HepG2 (cell line): ENCODE results near the gene FFAR1. TPM values are rescaled to one million over a fixed set of nuclear protein-coding genes. Genes with fewer than 3 reads are reported as not detected.

ENCODE experiments used
- ARNT ChIP-seq: fragments of 450-650 bp; IDR thresholded peaks from 2 replicates; pipeline ENCODE4 v1.6.1; 2017
- CCAR2 ChIP-seq: fragments of 200-400 bp; formaldehyde crosslinking; optimal IDR thresholded peaks from 2 replicates; pipeline ENCODE3; 2018; ENCODE audit warnings: low read depth, mild to moderate bottlenecking, low read length, moderate library complexity
- CERS6 ChIP-seq: sonication (generic); formaldehyde crosslinking; IDR thresholded peaks from 2 replicates; pipeline ENCODE4 v1.5.0; 2020; ENCODE audit warnings: missing genetic modification reagents
- EHMT2 ChIP-seq: fragments of 200-600 bp; sonication (generic); IDR thresholded peaks from 2 replicates; pipeline ENCODE4 v1.7.0; 2017; ENCODE audit warnings: antibody characterized with exemption, low read depth, low read length, borderline replicate concordance
- EZH2 ChIP-seq: conservative IDR thresholded peaks from 2 replicates; pipeline ENCODE4 v1.6.1; 2012; ENCODE audit warnings: mild to moderate bottlenecking, low read depth, low read length, moderate library complexity
- FIP1L1 ChIP-seq: fragments of 200-400 bp; formaldehyde crosslinking; IDR thresholded peaks from 2 replicates; pipeline ENCODE4 v1.6.1; 2018; ENCODE audit warnings: low read depth, mild to moderate bottlenecking, low read length, moderate library complexity, borderline replicate concordance; ENCODE audit not compliant: insufficient read depth
- FOSL2 ChIP-seq: sonication (generic); formaldehyde crosslinking; IDR thresholded peaks from 2 replicates; pipeline ENCODE4 v1.4.0; 2020; ENCODE audit warnings: missing genetic modification reagents
- HDAC2 ChIP-seq: sonication (generic); formaldehyde crosslinking; IDR thresholded peaks from 2 replicates; pipeline ENCODE4 v1.4.0; 2020; ENCODE audit warnings: missing genetic modification reagents
- IRF2 ChIP-seq: IDR thresholded peaks from 2 replicates; pipeline ENCODE4 v1.6.1; 2018; ENCODE audit warnings: missing genetic modification reagents, missing compliant biosample characterization
- KLF6 ChIP-seq: IDR thresholded peaks from 2 replicates; pipeline ENCODE4 v1.8.0; 2016; ENCODE audit warnings: missing biosample characterization, missing genetic modification reagents
- MEIS2 ChIP-seq: sonication (generic); formaldehyde crosslinking; IDR thresholded peaks from 2 replicates; pipeline ENCODE4 v1.9.0; 2021; ENCODE audit warnings: mild to moderate bottlenecking, missing genetic modification reagents
- MLLT10 ChIP-seq: sonication (generic); formaldehyde crosslinking; IDR thresholded peaks from 2 replicates; pipeline ENCODE4 v1.4.0; 2020; ENCODE audit warnings: missing genetic modification reagents
- TARDBP ChIP-seq: sonication (generic); formaldehyde crosslinking; IDR thresholded peaks from 2 replicates; pipeline ENCODE4 v1.8.0; 2022; ENCODE audit warnings: mild to moderate bottlenecking, missing genetic modification reagents
- TMF1 ChIP-seq: sonication (generic); formaldehyde crosslinking; IDR thresholded peaks from 2 replicates; pipeline ENCODE4 v1.8.1; 2022; ENCODE audit warnings: low read depth, missing genetic modification reagents
- ZNF441 ChIP-seq: sonication (generic); formaldehyde crosslinking; IDR thresholded peaks from 2 replicates; pipeline ENCODE4 v1.7.0; 2021; ENCODE audit warnings: missing genetic modification reagents, borderline replicate concordance
- ZNF468 ChIP-seq: sonication (generic); formaldehyde crosslinking; IDR thresholded peaks from 2 replicates; pipeline ENCODE4 v1.8.0; 2022; ENCODE audit warnings: mild to moderate bottlenecking, moderate library complexity, missing genetic modification reagents
- polyA plus RNA-seq, 8 experiments: library from polyadenylated mRNA; depleted of rRNA in 3 of 8; stranded (reverse) in 7 of 8; unstranded in 1 of 8; fragments of >200 nt; fragmentation: Illumina TruSeq in 4 of 8; extraction: Trizol in 4 of 8; gene quantifications; 2 replicates each; pipeline versions ENCODE4 v1.2.1 to v1.2.3, GENCODE V29; 2011 to 2016; ENCODE audit warnings: low read depth in 4 of 8, missing spikeins in 1 of 8, mixed read lengths in 1 of 8; ENCODE audit not compliant: insufficient read depth in 1 of 8
- total RNA-seq, 5 experiments: library from RNA; depleted of rRNA; stranded (reverse); fragments of >200 nt; fragmentation: Illumina TruSeq; extraction: Trizol; gene quantifications; 2 replicates each; pipeline ENCODE4 v1.2.3, GENCODE V29; 2016; ENCODE audit warnings: low read depth in 1 of 5
- TF ChIP-seq, protein P1 (sequence below): sonication (generic); formaldehyde crosslinking; IDR thresholded peaks from 2 replicates; pipeline ENCODE4 v1.4.0; 2020; ENCODE audit warnings: mild to moderate bottlenecking, missing genetic modification reagents, borderline replicate concordance
- TF ChIP-seq, protein P2 (sequence below): sonication (generic); formaldehyde crosslinking; IDR thresholded peaks from 2 replicates; pipeline ENCODE4 v1.8.0; 2022; ENCODE audit warnings: mild to moderate bottlenecking, missing genetic modification reagents; ENCODE audit not compliant: insufficient replicate concordance
- TF ChIP-seq, protein P3 (sequence below): sonication (generic); formaldehyde crosslinking; IDR thresholded peaks from 2 replicates; pipeline ENCODE4 v1.5.0; 2020; ENCODE audit warnings: mild to moderate bottlenecking, missing genetic modification reagents

Gene FFAR1
- total and polyA plus RNA-seq, 2 of the 13 experiments (the other 11 are each of a cell fraction or from before 2014, with no cell fraction given): not detected

GRCh38 chr19:35395382-35396199 is 47.9 kb downstream of the FFAR1 start (continued):
- TF ChIP-seq, protein P1, sequence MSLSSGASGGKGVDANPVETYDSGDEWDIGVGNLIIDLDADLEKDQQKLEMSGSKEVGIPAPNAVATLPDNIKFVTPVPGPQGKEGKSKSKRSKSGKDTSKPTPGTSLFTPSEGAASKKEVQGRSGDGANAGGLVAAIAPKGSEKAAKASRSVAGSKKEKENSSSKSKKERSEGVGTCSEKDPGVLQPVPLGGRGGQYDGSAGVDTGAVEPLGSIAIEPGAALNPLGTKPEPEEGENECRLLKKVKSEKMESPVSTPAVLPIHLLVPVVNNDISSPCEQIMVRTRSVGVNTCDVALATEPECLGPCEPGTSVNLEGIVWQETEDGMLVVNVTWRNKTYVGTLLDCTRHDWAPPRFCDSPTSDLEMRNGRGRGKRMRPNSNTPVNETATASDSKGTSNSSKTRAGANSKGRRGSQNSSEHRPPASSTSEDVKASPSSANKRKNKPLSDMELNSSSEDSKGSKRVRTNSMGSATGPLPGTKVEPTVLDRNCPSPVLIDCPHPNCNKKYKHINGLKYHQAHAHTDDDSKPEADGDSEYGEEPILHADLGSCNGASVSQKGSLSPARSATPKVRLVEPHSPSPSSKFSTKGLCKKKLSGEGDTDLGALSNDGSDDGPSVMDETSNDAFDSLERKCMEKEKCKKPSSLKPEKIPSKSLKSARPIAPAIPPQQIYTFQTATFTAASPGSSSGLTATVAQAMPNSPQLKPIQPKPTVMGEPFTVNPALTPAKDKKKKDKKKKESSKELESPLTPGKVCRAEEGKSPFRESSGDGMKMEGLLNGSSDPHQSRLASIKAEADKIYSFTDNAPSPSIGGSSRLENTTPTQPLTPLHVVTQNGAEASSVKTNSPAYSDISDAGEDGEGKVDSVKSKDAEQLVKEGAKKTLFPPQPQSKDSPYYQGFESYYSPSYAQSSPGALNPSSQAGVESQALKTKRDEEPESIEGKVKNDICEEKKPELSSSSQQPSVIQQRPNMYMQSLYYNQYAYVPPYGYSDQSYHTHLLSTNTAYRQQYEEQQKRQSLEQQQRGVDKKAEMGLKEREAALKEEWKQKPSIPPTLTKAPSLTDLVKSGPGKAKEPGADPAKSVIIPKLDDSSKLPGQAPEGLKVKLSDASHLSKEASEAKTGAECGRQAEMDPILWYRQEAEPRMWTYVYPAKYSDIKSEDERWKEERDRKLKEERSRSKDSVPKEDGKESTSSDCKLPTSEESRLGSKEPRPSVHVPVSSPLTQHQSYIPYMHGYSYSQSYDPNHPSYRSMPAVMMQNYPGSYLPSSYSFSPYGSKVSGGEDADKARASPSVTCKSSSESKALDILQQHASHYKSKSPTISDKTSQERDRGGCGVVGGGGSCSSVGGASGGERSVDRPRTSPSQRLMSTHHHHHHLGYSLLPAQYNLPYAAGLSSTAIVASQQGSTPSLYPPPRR: peak; percentile 19; the same call in 1 of the 2 replicates
- TF ChIP-seq ARNT (no peak), CERS6 (CRISPR knock-in tag) (no peak), KLF6 (CRISPR knock-in tag) (no peak), TARDBP (no peak), HDAC2 (peak; percentile 46; the same call in 1 of the 2 replicates), MLLT10 (CRISPR knock-in tag) (no peak), IRF2 (CRISPR knock-in tag) (0 out of 2 replicates have a peak, but pooled peaks have one; percentile 23), ZNF441 (CRISPR knock-in tag) (0 out of 2 replicates have a peak, but pooled peaks have one; percentile 41), ZNF468 (CRISPR knock-in tag) (no peak), FIP1L1 (no peak), FOSL2 (CRISPR knock-in tag) (peak; percentile 29; the same call in 1 of the 2 replicates), CCAR2 (no peak), EHMT2 (no peak), MEIS2 (peak; percentile 55; the same call in 1 of the 2 replicates), EZH2 (no peak), TMF1 (no peak)
- TF ChIP-seq, protein P2, sequence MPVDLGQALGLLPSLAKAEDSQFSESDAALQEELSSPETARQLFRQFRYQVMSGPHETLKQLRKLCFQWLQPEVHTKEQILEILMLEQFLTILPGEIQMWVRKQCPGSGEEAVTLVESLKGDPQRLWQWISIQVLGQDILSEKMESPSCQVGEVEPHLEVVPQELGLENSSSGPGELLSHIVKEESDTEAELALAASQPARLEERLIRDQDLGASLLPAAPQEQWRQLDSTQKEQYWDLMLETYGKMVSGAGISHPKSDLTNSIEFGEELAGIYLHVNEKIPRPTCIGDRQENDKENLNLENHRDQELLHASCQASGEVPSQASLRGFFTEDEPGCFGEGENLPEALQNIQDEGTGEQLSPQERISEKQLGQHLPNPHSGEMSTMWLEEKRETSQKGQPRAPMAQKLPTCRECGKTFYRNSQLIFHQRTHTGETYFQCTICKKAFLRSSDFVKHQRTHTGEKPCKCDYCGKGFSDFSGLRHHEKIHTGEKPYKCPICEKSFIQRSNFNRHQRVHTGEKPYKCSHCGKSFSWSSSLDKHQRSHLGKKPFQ (CRISPR knock-in tag): peak; percentile 54
- TF ChIP-seq, protein P3, sequence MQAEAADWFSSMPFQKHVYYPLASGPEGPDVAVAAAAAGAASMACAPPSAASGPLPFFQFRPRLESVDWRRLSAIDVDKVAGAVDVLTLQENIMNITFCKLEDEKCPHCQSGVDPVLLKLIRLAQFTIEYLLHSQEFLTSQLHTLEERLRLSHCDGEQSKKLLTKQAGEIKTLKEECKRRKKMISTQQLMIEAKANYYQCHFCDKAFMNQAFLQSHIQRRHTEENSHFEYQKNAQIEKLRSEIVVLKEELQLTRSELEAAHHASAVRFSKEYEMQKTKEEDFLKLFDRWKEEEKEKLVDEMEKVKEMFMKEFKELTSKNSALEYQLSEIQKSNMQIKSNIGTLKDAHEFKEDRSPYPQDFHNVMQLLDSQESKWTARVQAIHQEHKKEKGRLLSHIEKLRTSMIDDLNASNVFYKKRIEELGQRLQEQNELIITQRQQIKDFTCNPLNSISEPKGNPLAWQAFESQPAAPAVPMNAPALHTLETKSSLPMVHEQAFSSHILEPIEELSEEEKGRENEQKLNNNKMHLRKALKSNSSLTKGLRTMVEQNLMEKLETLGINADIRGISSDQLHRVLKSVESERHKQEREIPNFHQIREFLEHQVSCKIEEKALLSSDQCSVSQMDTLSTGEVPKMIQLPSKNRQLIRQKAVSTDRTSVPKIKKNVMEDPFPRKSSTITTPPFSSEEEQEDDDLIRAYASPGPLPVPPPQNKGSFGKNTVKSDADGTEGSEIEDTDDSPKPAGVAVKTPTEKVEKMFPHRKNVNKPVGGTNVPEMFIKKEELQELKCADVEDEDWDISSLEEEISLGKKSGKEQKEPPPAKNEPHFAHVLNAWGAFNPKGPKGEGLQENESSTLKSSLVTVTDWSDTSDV: no peak
